HepG2 (cell line): Measurements from ENCODE around the gene CAMTA1.

Experiments
- RAD21 ChIP-seq: fragments of 450-650 bp; formaldehyde crosslinking; IDR thresholded peaks from 2 replicates; pipeline ENCODE4 v1.5.0; 2020; ENCODE audit warnings: mild to moderate bottlenecking
- TF ChIP-seq, protein P1 (sequence below): sonication (generic); formaldehyde crosslinking; IDR thresholded peaks from 2 replicates; pipeline ENCODE4 v1.5.0; 2020; ENCODE audit warnings: mild to moderate bottlenecking, missing genetic modification reagents, moderate library complexity

DNA sequence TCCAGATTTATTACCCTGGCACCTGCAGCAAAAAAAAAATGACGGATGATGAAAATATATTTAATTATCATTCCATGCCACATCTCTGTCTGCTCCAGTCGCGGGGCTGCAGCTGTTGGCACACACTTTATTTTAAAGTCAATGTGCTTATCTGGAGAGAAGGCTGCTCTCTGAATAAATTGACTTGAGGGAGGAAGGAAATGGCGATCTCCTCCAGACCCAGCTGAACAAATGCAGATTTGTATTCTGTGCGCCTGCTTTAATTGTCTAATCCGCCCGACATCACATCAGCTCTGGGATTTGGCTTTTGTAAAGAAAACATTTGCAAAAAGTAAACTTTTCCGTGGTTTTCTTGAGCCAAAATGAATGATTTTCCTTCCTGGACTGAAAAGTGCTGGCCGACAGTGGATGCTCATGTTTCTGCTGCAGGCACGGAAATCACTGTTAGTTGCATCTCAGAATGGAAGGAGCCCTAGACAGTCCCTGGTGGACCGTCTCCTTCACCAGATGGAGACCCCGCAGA, 150.2 kb downstream of the CAMTA1 start:
- TF ChIP-seq RAD21 (CRISPR knock-in tag) = no peak
- TF ChIP-seq, protein P1, sequence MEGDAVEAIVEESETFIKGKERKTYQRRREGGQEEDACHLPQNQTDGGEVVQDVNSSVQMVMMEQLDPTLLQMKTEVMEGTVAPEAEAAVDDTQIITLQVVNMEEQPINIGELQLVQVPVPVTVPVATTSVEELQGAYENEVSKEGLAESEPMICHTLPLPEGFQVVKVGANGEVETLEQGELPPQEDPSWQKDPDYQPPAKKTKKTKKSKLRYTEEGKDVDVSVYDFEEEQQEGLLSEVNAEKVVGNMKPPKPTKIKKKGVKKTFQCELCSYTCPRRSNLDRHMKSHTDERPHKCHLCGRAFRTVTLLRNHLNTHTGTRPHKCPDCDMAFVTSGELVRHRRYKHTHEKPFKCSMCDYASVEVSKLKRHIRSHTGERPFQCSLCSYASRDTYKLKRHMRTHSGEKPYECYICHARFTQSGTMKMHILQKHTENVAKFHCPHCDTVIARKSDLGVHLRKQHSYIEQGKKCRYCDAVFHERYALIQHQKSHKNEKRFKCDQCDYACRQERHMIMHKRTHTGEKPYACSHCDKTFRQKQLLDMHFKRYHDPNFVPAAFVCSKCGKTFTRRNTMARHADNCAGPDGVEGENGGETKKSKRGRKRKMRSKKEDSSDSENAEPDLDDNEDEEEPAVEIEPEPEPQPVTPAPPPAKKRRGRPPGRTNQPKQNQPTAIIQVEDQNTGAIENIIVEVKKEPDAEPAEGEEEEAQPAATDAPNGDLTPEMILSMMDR (CRISPR knock-in tag) = no peak
